IMR-90 (cell line): ENCODE data around the gene UBQLN1. TPM values are rescaled to one million over a fixed set of nuclear protein-coding genes. Genes with fewer than 3 reads are reported as not detected.

ENCODE experiments used
- ATAC-seq: fragments of 200-7000 bp; cut with Tn5 transposase; 2 replicates; pipeline ENCODE4 v1.9.1; 2020; ENCODE audit warnings: low read depth, mild to moderate bottlenecking, moderate library complexity
- BruUV-seq: library from RNA; stranded (reverse); fragments of 400-500 nt; replicated peaks from 2 replicates; lab custom pipeline; 2021; lab: Mats Ljungman, UMichigan
- CTCF ChIA-PET: fragments of 300-600 bp; formaldehyde crosslinking; extraction: SDS; loops from one replicate; lab custom pipeline; 2021; ENCODE audit warnings: antibody characterized with exemption; lab: Yijun Ruan, JAX
- POLR2A ChIA-PET: fragments of 300-600 bp; sonication (Branson Sonifier 250); formaldehyde crosslinking; loops from one replicate; lab custom pipeline; 2022; ENCODE audit warnings: antibody characterized with exemption; ENCODE audit not compliant: unreplicated experiment; lab: Charles Lee
- DNase-seq: peaks from one replicate; pipeline ENCODE4 v3.0.0; 2013
- H2AFZ ChIP-seq: replicated peaks from 2 replicates; pipeline ENCODE3; 2013; ENCODE audit warnings: low read length, mild to moderate bottlenecking; ENCODE audit not compliant: poor library complexity
- H2AK5ac ChIP-seq: 2 replicates; pipeline ENCODE4 v1.6.1; 2013; ENCODE audit warnings: low read depth, low read length, inconsistent platforms
- H2AK9ac ChIP-seq: replicated peaks from 2 replicates; pipeline ENCODE3; 2013; ENCODE audit warnings: mild to moderate bottlenecking, low read depth, low read length, moderate library complexity; ENCODE audit not compliant: poor library complexity
- H2BK120ac ChIP-seq: 2 replicates; pipeline ENCODE4 v1.6.1; 2013; ENCODE audit warnings: low read depth, low read length, inconsistent platforms
- H2BK15ac ChIP-seq: 3 replicates; pipeline ENCODE4 v1.6.1; 2013; ENCODE audit warnings: low read depth, low read length, inconsistent platforms
- H2BK20ac ChIP-seq: 2 replicates; pipeline ENCODE4 v1.6.1; 2013; ENCODE audit warnings: low read depth, mild to moderate bottlenecking, inconsistent platforms, low read length, moderate library complexity
- H2BK5ac ChIP-seq: 2 replicates; pipeline ENCODE4 v1.6.1; 2013; ENCODE audit warnings: mild to moderate bottlenecking, low read depth, low read length, inconsistent platforms; ENCODE audit not compliant: poor library complexity, severe bottlenecking
- H3K14ac ChIP-seq: replicated peaks from 2 replicates; pipeline ENCODE4 v1.6.1; 2013; ENCODE audit warnings: low read depth, low read length, inconsistent platforms
- H3K18ac ChIP-seq: 2 replicates; pipeline ENCODE4 v1.6.1; 2013; ENCODE audit warnings: low read depth, low read length, control low read depth
- H3K23ac ChIP-seq: 2 replicates; pipeline ENCODE4 v1.6.1; 2013; ENCODE audit warnings: low read depth, low read length, inconsistent platforms
- H3K27ac ChIP-seq: 2 replicates; pipeline ENCODE4 v1.5.1; 2013; ENCODE audit warnings: mild to moderate bottlenecking, control low read depth, low read length; ENCODE audit not compliant: insufficient read depth
- H3K27me3 ChIP-seq: 2 replicates; pipeline ENCODE4 v1.6.1; 2013; ENCODE audit warnings: low read length; ENCODE audit not compliant: control insufficient read depth, insufficient read depth
- H3K36me3 ChIP-seq: 2 replicates; pipeline ENCODE4 v1.6.1; 2013; ENCODE audit warnings: low read length, mixed read lengths; ENCODE audit not compliant: control insufficient read depth, insufficient read depth
- H3K4ac ChIP-seq: 2 replicates; pipeline ENCODE4 v1.6.1; 2013; ENCODE audit warnings: low read depth, low read length, inconsistent platforms
- H3K4me1 ChIP-seq: 2 replicates; pipeline ENCODE4 v1.6.1; 2013; ENCODE audit warnings: low read length, mixed read lengths; ENCODE audit not compliant: control insufficient read depth, insufficient read depth
- H3K4me2 ChIP-seq: 2 replicates; pipeline ENCODE4 v1.6.1; 2013; ENCODE audit warnings: low read depth, mild to moderate bottlenecking, control low read depth, low read length, moderate library complexity
- H3K4me3 ChIP-seq: 2 replicates; pipeline ENCODE4 v1.5.1; 2013; ENCODE audit warnings: low read depth, mild to moderate bottlenecking, control low read depth, low read length, moderate library complexity; ENCODE audit not compliant: insufficient read depth
- H3K56ac ChIP-seq: 2 replicates; pipeline ENCODE4 v1.6.1; 2013; ENCODE audit warnings: low read length, inconsistent platforms; ENCODE audit not compliant: insufficient read depth; ENCODE audit errors: extremely low read depth
- H3K79me1 ChIP-seq, 2 experiments: 2 replicates each; pipeline ENCODE4 v1.6.1; 2013; ENCODE audit warnings: low read length in 2 of 2, inconsistent platforms in 1 of 2, low read depth in 1 of 2
- H3K9ac ChIP-seq: 2 replicates; pipeline ENCODE4 v1.6.1; 2013; ENCODE audit warnings: low read depth, low read length, control low read depth
- H3K9me1 ChIP-seq: 2 replicates; pipeline ENCODE4 v1.6.1; 2013; ENCODE audit warnings: low read length, inconsistent platforms; ENCODE audit not compliant: insufficient read depth
- H3K9me3 ChIP-seq: 2 replicates; pipeline ENCODE4 v1.6.1; 2013; ENCODE audit warnings: low read length; ENCODE audit not compliant: control insufficient read depth, insufficient read depth
- H4K20me1 ChIP-seq: 2 replicates; pipeline ENCODE4 v1.6.1; 2013; ENCODE audit warnings: low read length, inconsistent platforms; ENCODE audit not compliant: insufficient read depth
- H4K5ac ChIP-seq: 2 replicates; pipeline ENCODE4 v1.6.1; 2013; ENCODE audit warnings: mild to moderate bottlenecking, low read depth, low read length, control low read depth
- H4K8ac ChIP-seq, 2 experiments: 2 replicates each; pipeline ENCODE4 v1.6.1; 2013; ENCODE audit warnings: low read depth in 2 of 2, low read length in 2 of 2, control low read depth in 1 of 2, inconsistent platforms in 1 of 2
- H4K91ac ChIP-seq: 2 replicates; pipeline ENCODE4 v1.6.1; 2013; ENCODE audit warnings: low read depth, low read length, inconsistent platforms; ENCODE audit not compliant: insufficient read depth
- BHLHE40 ChIP-seq: fragments of 150-350 bp; IDR thresholded peaks from 2 replicates; pipeline ENCODE4 v1.6.1; 2016; ENCODE audit warnings: mild to moderate bottlenecking, low read depth, low read length
- CHD1 ChIP-seq: IDR thresholded peaks from 2 replicates; pipeline ENCODE4 v1.6.1; 2012; ENCODE audit warnings: low read depth, low read length, improper control_type of control experiment
- ELK1 ChIP-seq: fragments of 150-350 bp; IDR thresholded peaks from 2 replicates; pipeline ENCODE4 v1.6.1; 2016; ENCODE audit warnings: low read depth, mild to moderate bottlenecking, low read length, moderate library complexity, borderline replicate concordance
- FOS ChIP-seq: fragments of 150-350 bp; IDR thresholded peaks from 2 replicates; pipeline ENCODE4 v1.6.1; 2016; ENCODE audit warnings: low read depth, low read length
- MAFK ChIP-seq: IDR thresholded peaks from 2 replicates; pipeline ENCODE4 v1.6.1; 2012; ENCODE audit warnings: low read depth, low read length, improper control_type of control experiment
- NFE2L2 ChIP-seq: fragments of 150-350 bp; IDR thresholded peaks from 2 replicates; pipeline ENCODE4 v1.6.1; 2016; ENCODE audit warnings: low read depth, mild to moderate bottlenecking, low read length
- POLR2A ChIP-seq: IDR thresholded peaks from 2 replicates; pipeline ENCODE4 v1.6.1; 2012; ENCODE audit warnings: mild to moderate bottlenecking, low read depth, low read length
- RAD21 ChIP-seq: IDR thresholded peaks from 2 replicates; pipeline ENCODE4 v1.6.1; 2012; ENCODE audit warnings: low read length, improper control_type of control experiment
- RFX5 ChIP-seq: IDR thresholded peaks from 2 replicates; pipeline ENCODE4 v1.8.0; 2012; ENCODE audit warnings: low read depth, mild to moderate bottlenecking, low read length, moderate library complexity
- SMC3 ChIP-seq: fragments of 150-350 bp; IDR thresholded peaks from 2 replicates; pipeline ENCODE4 v1.6.1; 2016; ENCODE audit warnings: low read depth, mild to moderate bottlenecking, antibody characterized with exemption, low read length, moderate library complexity
- USF2 ChIP-seq: fragments of 150-350 bp; IDR thresholded peaks from 2 replicates; pipeline ENCODE4 v1.6.1; 2017; ENCODE audit warnings: mild to moderate bottlenecking, antibody characterized with exemption, low read length, low read depth
- WGBS, 2 experiments: methylation state at CpG; one replicate each; pipeline versions ENCODE4 v1.1.5 to v1.1.7; 2013; ENCODE audit warnings: missing lambda C conversion rate in 2 of 2; ENCODE audit not compliant: insufficient read length in 1 of 2; ENCODE audit errors: extremely low coverage in 2 of 2; 5-methylcytosine and 5-hydroxymethylcytosine counted together
- dilution Hi-C: fragments of 300-500 bp; cut with HindIII; formaldehyde crosslinking; loops from one replicate; pipeline ENCODE4 v1.14.3; 2018; ENCODE audit warnings: low sequenced_read_pairs; ENCODE audit not compliant: unreplicated experiment
- in situ Hi-C: fragments of 300-500 bp; cut with MboI; formaldehyde crosslinking; loops from 3 replicates; pipeline ENCODE4 v1.14.3; 2019; ENCODE audit warnings: low sequenced_read_pairs, inconsistent platforms, mixed read lengths
- intact Hi-C: fragments of 100-400 bp; cut with micrococcal nuclease; formaldehyde crosslinking; loops from 2 replicates; pipeline ENCODE4 v1.10.0; 2022
- polyA plus RNA-seq, 3 experiments: library from polyadenylated mRNA; depleted of rRNA; stranded (reverse); fragments of >200 nt; gene quantifications; 2 replicates each; pipeline ENCODE4 v1.2.3, GENCODE V29; 2012; ENCODE audit warnings: low replicate concordance in 1 of 3
- total RNA-seq: library from RNA; depleted of rRNA; stranded (reverse); fragments of >200 nt; gene quantifications from 2 replicates; pipeline ENCODE4 v1.2.3, GENCODE V29; 2012

UBQLN1 gene
- total and polyA plus RNA-seq, 2 of the 4 experiments (the other 2 are of a cell fraction), result 74.3 to 164 TPM

GRCh38 chr9:83642793-83643192 lies 65.0 kb downstream of the UBQLN1 start:
- in situ Hi-C loops, result no loop called here
- Histone ChIP-seq H3K36me3 (peaks cover 10% of the 10 kb centered on the region), H2BK120ac (no peak overlapping the region), H4K8ac (no peak overlapping the region), H2BK15ac (no peak overlapping the region), H3K23ac (no peak overlapping the region), H2AK9ac (no peak overlapping the region), H3K27me3 (no peaks in the 10 kb centered on the region), H2AFZ (no peak overlapping the region), H3K4ac (no peak overlapping the region), H3K9me3 (no peaks in the 10 kb centered on the region), H4K5ac (no peak overlapping the region), H2BK20ac (no peak overlapping the region), H3K27ac (no peak overlapping the region), H3K14ac (no peak overlapping the region), H2AK5ac (no peak overlapping the region), H2BK5ac (no peak overlapping the region), H3K18ac (no peak overlapping the region), H4K20me1 (no peaks in the 10 kb centered on the region), H3K4me3 (no peak overlapping the region), H3K56ac (no peak overlapping the region), H3K9ac (no peak overlapping the region), H3K4me1 (no peaks in the 10 kb centered on the region), H4K91ac (no peak overlapping the region), H3K4me2 (no peak overlapping the region), H3K79me1 (no peaks in the 10 kb centered on the region), H3K9me1 (no peaks in the 10 kb centered on the region)
- intact Hi-C loops, result no loop called here
- CTCF ChIA-PET, result no interaction called here
- dilution Hi-C loops, result no loop called here
- ATAC-seq (no peak), DNase-seq (no peak)
- POLR2A ChIA-PET, result no interaction called here
- no TSS peak for BruUV-seq
- TF ChIP-seq FOS, result no peak
- TF ChIP-seq NFE2L2, result no peak
- no peak for TF ChIP-seq POLR2A
- no peak for TF ChIP-seq RFX5
- TF ChIP-seq RAD21, result no peak
- no peak for TF ChIP-seq USF2
- no peak for TF ChIP-seq CHD1
- no peak for TF ChIP-seq MAFK
- no peak for TF ChIP-seq SMC3
- TF ChIP-seq BHLHE40, result no peak
- no peak for TF ChIP-seq ELK1
- no CpG with 5 or more reads among the region's 4 CpGs for WGBS, 2 experiments
